ENCODE measurements around the gene C10orf120.

C10orf120 gene

DNA sequence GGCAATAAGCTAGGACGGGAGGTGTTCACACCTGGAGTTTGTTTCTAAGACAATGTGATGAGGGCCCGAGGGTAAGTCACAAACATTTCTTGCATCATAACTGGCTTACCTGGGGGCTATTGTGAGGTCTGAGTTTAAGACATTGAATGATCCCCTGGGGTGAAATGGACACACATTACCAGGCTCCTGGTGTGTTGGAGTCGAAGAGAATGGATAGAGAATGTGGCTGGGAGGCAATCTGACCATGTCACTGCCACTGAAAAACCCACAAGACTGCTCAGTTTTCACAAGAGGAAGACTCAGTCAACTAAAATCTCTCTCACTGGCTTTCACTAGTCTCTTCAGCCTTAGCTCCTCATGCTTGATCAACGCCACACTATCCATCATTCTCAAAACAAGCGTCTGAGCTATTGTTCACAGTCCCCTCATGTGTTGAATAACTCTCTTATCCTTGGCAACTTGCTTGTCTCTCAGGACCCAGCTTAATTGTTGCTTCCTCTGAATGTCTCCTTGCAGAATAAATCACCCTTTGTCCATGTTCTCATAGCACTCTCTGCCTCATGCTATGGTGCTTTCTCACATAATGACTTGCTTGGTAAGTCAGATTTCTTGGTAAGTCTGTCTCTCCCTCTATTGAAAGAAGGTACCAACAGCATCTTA is at the start of gene C10orf120:
Gene C10orf120, minus strand, starts transcription at position 51 of the 660 bp plus-strand sequence. CDS start 56 bp downstream, outside the sequence.
- DNase-seq: no peak

DNA sequence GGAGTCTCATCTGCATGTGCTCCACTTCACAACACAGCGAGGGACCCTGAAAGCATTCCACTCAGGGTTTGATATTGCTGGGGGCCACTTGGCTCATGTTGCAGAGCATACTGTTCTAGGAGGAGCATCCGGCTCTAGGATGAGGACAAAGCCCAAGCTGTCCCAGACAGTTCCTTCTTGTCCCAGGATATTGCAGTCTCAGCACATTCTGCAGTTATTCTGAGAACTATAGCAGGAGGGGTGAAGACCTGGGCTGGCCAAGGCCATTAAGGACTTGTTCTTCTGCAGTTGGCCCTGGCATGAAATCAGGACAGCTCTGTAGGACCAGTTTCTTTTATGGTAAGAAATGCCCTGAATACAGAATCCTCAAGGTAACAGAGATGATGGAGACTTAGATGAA is 48.9 kb upstream of the C10orf120 start:
- no peak for DNase-seq

DNA sequence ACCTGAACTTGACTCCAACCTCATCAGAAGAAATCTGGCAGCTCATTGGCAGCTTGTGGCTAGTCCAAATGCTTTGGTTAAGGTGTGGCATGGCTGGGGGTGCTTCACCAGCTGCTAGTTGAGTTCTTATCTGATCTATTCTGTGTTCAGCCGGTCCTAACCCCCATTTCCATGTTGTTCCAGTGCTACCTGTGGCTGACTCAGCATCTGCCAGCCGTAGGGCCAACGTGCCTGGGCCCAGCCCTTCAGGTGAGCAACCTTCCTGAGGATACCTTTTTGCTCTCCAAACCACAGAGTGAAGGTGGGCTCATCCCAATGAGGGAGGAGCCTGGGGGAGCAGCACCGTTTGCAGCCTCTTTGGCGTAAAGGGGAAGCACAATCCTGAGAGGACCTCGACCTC is 46.8 kb upstream of the C10orf120 start:
- DNase-seq: no peak

DNA sequence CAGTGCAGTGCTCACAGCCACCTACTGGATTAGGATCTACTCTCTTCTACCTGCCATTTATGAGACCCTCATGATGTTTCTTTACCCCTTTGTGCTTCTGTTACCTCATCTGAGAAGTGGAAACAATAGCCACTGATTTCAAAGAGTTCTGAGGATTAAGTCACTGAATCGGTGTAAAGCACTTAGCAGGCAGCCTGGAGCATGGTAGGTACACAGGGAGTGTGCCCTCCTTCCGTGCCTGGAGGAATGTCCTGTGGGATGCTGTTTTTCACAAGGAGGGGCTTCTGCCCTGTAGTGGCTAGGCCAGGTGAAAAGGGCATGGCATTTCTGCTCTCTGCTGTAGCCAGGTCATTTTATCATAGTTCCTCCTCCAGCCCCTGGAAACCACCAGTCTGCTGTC is 44.6 kb upstream of the C10orf120 start:
- no peak for DNase-seq

DNA sequence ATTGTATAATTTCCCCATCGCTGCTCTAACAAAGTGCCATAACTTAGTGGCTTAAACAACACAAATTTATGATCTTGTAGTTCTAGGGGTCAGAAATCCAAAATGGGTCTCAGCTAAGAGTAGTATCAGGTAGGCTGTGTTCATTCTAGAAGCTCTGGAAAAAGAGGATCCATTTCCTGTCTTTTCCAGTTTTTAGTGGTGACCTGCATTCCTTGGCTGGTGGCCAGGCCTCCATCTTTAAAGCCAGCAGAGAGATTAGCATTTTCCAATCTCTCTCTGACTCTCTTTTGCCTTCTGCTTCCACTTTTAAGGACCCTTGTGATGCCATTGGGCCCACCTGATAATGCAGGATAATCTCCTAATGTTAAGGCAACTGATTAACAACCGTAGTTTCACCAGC is 41.0 kb upstream of the C10orf120 start:
- DNase-seq: no peak

DNA sequence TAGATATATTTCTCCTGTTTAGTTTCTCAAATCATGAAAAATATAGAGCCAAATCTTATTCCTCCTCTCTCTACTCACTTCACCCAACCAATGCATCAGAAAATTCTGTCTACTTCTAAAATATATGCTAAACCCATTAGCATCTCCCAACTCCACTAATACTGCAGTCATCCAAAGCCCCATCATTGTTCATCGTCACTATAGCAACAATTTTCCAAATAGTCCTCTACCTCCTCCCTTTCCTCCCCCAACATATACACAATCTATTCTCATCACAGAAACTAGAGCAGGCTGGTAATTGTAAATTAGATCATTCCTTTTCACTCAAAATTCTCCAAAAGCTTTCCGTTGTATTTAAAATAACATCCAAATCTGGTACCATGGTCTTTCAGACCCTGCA is 38.4 kb upstream of the C10orf120 start:
- no peak for DNase-seq

DNA sequence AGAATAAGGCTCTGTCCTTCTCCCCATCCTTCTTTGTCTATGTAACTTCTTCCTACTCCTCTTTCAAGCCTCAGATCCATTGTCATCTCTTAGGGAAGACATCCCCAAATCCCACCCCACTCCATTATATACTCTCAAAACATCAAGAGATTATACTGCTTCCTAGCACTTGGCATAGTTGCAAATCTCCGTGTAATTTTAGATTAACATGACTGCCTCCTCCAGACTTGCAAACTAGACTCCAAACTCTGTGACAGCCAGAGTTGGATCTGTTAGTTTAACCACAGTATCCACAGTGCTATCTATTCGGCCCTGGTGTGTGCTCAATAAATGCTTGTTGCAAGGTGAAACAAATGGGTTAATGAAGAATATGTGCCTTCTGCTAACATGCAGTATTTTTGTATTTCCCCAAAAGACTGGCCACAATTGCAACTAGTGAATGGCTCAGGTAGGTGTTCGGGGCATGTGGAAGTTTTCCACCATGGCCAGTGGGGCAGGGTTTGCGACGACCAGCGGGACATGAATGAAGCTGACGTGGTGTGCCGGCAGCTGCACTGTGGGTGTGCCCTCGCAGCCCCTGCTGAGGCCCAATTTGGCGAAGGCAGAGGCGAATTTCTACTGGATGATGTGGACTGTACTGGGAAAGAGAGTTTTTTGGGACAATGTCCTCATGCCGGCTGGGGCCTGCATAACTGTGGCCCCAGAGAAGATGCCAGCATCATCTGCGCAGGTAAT is 34.5 kb upstream of the C10orf120 start:
- DNase-seq: no peak

DNA sequence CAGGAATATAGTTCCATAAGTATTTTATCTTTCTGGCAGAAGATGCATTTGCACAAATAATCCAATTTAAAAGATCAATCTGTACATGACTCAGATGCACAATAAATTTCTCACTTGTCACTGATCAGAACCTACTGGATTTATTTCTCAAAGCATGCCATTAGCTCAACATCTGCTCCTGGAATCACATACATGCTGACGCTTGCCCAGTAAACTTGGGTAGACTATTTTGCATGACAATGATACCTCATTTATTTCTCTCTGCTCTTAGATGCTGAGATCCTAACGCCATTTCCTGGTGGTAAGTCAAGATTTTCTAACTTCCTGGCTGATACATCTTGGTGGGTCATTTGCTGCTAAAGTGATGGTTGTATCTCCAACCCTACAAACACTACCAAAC is 33.8 kb upstream of the C10orf120 start:
- DNase-seq: no peak

DNA sequence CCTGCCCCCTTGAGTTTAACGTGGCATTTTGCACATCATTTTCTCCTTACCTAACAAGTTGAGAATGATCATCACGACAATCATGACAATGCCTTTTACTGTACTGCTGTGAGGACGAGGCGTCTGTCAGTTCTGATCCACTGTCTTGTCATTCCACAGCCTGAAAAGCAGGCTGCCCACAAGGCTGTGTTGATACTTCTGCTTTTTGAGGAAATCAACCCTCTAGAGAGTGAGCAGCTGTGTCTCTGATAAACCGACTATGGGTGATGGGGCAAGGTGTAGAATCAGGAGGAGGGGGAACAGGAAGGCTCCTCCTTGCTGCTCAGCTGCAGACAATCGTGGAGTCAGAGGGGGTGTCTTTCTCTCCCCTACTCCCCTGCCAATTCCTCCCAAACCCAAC is 30.6 kb upstream of the C10orf120 start:
- no peak for DNase-seq

DNA sequence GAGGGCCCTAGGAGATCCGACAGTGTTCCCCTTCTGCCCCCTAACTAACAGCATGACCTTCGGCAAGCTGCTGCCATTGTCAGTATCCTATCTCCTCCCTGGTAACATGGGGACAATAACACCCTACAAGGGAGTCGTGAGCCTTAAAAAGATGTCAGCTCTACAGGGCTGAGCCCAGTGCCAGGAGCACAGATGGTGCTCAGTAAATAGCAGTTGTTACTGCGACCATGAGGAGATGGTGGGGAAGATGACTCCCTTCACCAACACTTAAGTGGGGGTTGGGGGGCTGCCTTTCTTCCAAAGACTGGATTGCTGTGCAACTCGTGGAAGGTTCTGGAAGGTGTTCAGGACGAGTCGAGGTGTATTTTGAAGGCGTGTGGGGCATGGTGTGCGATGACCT is 29.5 kb upstream of the C10orf120 start:
- no peak for DNase-seq

DNA sequence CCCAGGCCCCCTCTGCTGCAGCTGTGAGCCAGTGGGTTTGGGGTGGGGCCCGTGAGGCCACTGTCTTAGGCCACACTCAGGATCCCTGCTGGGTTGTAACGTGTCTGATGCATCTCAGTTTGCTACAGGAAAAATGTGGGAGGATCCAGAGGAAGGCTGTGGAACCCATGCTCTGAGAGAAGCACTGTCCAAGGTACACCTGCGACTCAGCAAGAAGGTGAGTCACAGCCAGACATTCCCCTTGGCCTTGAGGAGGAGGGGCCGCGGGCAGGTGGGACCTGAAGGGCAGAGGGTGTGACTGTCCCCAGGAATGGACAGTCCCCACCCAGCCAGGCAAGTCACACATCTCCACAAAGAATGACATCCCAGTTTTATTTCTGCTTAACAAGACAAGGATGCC is 27.8 kb upstream of the C10orf120 start:
- no peak for DNase-seq

DNA sequence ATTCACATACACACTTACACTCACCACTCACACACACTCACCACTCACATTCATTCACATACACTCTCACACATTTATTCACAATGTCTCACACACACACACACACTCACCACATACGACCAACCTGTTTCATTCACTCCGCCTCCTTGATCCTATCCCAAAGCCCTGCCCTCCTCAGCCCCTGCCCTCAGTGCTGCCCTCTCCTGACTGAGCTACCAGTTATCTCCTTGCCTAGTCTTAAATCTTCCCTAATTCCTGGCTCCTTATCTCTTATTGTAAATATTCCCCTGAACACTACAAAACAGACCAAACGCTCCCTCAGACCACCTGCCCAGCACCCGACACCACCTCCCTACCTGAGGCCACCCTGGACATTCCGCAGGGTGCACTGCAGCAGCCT is 26.1 kb upstream of the C10orf120 start:
- no peak for DNase-seq

DNA sequence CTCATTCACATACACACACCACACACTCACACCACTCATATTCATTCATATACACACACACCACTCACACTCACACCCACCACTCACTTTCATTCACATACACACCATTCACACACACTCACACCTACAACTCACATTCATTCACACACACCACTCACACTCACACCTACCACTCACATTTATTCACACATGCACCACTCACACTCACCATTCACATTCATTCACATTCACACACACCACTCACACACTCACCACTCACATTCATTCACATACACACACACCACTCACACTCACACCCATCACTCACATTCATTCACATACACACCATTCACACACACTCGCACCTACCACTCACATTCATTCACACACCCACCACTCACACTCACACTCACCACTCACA is 25.4 kb upstream of the C10orf120 start:
- no peak for DNase-seq

DNA sequence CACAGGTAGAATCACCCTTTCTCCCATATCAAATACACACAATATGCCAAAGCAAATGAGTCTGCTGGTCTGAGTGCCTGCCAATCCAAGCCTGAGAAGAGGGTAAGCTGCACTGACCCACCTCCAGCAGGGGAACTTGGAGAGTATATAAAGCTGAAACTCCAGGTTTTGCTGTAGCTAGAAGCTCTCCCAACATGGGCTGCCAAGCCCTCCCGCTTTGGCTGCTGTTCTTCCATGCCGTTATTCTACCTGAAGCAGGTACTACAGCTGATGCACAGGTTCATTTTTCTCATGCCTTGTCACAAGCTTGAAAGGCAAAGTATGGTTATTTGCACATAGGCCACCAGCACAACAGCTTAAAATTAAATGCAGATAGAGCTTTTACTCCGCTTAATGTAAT is 21.5 kb upstream of the C10orf120 start:
- no peak for DNase-seq

DNA sequence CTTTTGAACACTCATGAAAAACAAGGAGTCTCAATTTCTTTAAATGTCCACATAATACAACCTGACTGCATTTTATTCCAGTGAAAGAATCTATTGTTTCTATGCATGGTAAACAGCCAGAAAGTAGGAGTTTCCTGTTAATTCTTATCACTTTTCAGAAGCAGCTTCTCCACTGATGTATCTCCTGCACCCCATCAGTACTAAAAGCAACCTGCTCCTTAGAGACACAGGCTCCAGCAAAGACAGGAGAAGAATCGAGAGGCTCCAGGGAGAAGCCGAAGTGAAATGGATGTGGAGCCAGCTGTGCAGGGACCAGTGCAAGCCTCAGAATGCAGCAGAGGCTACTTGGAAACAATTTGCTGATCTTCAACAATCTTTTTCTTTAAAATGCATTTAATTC is 16.4 kb upstream of the C10orf120 start:
- no peak for DNase-seq

DNA sequence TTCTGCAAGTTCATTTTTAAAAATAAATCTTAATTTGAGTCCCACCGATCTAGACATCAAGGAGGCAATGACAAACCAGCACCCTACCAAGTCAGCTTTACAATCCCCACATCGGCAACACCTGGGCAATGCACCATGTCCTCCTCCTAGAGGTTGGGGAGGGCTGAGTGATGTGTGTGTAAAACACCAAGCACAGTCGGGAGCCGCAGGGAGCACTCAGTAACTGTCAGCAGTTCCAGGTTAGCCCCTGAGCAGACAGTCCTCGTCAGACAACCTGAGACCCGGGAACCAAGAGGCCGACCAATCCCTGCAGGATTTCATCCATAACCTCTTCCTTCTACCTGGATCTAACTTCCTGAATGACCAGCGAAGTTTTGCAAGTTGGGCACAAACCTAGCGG is 15.9 kb upstream of the C10orf120 start:
- no peak for DNase-seq

DNA sequence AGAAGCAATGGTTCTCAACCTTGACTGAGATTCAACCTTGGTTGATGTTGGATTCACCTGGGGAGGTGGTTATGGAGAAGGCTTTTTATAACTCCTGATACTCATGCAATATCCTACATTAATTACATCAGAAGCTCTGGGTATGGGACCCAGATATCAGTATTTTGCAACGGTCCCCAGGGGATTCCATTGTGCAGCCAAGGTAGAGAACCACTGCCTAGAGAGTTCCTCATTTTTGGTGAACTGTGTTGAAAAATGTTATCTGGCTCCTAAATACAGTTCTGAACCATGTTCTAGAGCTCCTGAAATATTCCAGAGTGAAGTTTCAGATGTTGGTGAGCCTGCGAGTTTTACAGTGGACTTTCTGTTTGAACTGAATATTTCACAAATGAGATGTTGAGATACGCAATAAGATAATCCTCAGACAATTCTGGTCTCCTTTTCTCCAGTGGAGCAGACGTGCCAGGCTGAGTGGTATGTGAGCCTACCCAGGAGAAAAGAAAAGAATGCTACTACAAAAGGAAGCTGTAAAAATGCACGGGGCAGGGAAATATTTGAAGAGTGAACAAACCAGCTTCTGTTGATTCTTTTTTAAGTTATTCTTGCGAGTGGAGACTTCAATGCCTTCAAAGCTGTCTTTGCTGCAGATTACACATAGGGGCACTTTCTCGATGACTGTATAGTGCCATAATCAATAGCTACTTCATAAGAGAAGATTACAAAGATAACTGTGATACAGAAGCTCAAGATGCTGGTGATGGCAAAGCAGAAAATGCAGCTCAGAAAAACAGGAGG is 13.6 kb upstream of the C10orf120 start:
- no peak for DNase-seq

DNA sequence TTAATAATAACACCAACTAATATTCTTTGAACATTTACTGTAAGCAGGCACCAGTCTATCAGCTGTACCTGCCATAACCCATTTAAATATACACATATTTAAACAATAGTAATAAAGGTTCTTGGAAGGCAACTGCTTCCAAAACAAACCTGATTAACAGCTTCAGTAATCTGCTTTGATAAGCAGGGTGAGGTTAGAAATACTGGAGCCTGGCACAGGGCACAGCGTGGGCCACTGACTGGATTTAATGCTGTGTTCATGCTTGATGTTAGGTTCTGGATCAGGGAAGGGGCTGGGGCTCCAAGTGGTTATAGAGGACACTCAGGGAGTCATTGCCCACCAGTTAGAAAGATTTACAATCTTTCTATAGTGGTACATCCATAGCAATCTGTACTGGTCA is 10.9 kb upstream of the C10orf120 start:
- no peak for DNase-seq

DNA sequence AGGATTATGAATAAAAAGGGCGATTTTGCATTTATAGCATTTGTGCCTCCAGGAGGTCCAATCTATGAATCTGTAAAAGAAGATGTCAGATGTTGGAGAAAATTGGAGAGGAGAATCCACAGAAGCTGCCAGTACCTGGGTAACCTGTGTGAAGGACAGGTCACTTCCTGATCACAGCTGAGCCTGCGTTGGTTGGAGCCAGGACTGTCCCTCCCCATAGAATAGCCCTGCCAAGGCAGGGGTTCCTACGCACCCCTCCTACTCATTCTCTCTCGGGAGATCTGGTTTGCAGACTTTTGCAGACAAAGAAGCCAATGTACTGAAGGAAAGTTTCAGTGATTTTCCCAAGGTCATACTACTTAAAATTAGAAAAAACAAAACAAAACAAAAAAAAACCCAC is 10.3 kb upstream of the C10orf120 start:
- DNase-seq: no peak

DNA sequence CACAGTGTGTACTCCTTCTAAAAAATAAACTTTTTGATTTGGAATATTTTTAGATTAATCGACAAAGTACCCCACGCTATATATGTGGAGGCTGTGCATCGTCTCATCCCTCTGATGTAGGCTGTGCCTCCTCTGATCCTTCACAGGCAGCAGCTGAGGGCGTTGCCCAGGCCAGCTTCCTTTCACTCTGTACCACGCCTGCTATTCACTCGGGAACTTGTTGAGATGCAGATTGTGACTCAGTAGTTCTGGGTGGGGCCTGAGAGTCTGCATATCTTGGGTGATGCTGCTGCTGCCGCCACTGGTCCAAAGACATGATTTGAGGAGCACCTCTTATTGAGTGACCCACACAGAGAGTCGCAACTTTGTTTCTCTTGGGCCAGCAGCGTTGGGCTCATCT is 7.9 kb upstream of the C10orf120 start:
- DNase-seq: no peak

DNA sequence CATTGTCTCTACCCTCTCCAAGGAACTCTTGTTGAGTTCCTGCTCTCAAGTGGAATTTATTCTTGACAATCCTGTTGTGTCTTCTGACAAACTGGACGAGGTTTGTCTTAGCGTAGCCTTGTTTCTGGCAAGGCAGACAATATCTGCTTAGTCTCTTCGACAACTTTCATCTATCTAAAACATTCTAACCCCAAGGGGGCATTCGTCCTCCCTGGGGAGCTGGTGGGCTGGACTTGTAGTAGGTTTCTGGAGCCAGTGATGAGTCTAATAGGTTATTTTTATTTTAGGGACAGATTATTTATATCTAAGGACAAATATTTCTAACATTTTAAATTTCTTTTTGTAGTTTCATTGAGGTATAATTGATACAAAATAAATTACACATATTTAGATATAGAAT is 7.3 kb upstream of the C10orf120 start:
- DNase-seq: no peak

DNA sequence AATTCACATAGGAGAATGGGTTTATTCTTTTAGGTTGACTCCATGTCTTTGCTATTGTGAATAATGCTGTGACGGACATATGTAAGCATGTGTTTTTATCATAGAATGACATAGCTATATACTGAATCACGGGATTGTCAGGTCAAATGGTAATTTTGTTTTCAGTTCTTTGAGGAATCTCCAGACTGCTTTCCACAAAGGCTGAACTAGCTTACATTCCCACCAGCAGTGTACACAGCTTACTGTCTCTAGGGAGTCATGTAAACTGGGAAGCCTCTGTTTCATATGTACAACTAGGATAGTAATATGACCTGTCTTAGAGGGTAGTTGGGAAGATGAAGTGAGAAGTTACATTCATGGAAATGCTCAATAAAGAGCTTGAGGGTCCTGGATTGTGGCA is 6.8 kb upstream of the C10orf120 start:
- DNase-seq: no peak

Data from C1 segment of cervical spinal cord (tissue), 14 donors.